ENCODE measurements around the gene RHBDD3.
A peak's percentile ranks its signal among the peaks of the same experiment; 100 is the strongest.
"Not testable (repeated sequence)": the region's sequence is repeated elsewhere in the genome, so short reads cannot be mapped to it uniquely, and the experiment has no call there.

Gene RHBDD3

GRCh38 chr22:29245626-29246385, 22.0 kb downstream of the RHBDD3 start:
- DNase-seq = peak; percentile 52 to 66

GRCh38 chr22:29244785-29245625, 22.8 kb downstream of the RHBDD3 start:
- DNase-seq = no peak

GRCh38 chr22:29243874-29244446, 23.8 kb downstream of the RHBDD3 start:
- DNase-seq = no peak

- not testable (repeated sequence) for DNase-seq
Measured at GRCh38 chr22:29240481-29240880, 27.3 kb downstream of the RHBDD3 start.

GRCh38 chr22:29233277-29233877, 34.4 kb downstream of the RHBDD3 start:
- DNase-seq = no peak

DNA sequence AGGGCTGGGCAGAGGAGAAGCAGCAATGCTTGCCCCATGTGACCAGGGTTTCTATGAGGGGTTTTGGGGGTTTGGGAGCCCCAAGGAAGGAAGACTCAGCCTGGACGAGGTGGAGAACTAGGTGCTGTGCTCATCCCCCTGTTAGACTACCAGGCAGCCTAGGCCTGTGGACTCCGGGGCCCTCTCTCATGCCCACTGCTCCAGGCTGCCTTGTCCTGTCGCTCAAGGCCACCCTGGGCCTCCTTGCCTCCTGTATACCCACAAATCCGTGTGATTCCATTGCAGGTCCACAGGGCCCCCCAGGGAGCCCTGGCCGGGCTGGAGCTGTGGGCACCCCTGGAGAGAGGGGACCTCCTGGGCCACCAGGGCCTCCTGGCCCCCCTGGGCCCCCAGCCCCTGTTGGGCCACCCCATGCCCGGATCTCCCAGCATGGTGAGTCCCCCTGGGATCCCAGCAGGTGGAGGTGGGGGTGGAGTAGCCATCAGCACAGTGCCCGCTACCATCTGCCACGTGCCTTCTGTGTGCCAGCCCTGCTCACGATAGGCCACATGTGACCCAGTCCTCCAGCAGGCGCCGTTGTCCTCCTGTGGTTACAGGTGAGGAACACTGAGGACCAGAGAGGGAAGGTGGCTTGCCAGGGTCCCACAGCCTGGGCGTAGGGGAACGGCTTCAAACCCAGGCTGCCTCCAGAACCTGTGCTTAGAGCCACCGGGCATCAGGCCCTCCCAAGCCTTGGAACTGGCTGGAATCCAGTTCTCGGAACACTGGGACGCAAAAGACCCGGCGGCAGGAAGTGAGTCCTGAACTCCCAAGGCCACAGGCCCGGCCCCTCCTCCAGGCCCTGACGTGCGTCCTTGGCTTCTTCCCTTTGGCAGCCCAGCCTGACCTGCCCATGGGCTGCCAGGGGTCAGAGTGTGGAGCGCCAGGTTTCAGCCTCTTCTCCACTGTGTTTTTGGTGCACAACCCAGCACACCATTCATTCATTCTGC, 35.5 kb downstream of the RHBDD3 start:
- no peak for DNase-seq

- DNase-seq = no peak
Measured at GRCh38 chr22:29230972-29231875, 36.6 kb downstream of the RHBDD3 start.

DNA sequence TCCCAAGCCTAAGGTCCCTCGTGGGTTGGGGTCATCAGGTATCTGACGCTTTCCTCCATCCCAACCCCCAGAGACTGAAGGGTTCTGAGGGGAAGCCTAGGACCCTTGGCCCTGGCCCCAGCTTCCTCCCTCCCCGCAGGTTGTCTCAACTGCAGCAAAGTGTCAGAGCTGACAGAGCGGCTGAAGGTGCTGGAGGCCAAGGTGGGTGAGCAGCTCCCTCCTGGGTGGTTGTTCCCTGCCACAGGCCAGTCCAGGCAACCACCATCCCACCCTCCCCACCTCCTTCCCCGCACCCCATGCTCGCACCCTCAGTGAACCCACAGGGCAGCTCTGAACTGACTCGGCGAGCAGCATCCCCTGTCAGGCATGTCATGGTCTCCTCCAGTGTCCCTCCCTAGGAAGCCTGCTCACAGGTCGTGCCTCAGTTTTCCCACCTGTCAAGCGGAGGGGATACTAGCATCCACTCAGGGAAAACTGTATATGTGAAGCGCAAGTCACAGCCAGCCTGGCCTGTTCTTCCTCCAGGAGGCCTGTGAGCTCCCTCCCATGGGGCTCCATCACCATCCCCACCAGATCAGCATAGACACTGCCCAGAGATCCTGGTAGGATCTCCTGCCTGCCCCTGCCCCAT, 41.3 kb downstream of the RHBDD3 start:
- DNase-seq = no peak

- DNase-seq = no peak
Measured at GRCh38 chr22:29225422-29226090, 42.2 kb downstream of the RHBDD3 start.

DNA sequence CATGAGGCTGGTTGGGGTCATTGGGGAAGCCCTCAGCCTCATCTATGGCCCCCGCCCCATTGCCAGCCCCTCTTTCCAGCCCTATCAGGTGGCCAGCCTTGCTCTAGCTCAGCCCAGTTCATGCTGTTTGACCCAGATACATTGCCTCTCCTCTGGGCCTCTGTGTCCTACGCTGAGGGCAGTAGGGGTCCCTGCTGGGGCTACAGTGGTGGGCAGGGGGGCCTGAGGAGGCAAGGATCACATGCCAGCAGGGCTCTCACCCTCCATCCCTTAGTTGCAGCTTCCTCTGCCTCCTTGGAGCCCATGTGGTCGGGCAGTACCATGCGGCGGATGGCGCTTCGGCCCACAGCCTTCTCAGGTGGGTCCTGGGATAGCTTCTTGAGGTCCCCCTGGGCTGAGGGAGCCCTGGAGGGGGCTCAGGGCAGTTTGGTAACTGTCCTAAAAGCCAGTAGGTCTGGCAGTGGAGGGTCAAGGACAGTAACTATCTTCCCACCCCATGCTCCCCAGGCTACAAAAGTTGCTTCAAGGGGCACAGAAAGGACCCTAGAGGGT, 42.8 kb downstream of the RHBDD3 start:
- DNase-seq = no peak

DNA sequence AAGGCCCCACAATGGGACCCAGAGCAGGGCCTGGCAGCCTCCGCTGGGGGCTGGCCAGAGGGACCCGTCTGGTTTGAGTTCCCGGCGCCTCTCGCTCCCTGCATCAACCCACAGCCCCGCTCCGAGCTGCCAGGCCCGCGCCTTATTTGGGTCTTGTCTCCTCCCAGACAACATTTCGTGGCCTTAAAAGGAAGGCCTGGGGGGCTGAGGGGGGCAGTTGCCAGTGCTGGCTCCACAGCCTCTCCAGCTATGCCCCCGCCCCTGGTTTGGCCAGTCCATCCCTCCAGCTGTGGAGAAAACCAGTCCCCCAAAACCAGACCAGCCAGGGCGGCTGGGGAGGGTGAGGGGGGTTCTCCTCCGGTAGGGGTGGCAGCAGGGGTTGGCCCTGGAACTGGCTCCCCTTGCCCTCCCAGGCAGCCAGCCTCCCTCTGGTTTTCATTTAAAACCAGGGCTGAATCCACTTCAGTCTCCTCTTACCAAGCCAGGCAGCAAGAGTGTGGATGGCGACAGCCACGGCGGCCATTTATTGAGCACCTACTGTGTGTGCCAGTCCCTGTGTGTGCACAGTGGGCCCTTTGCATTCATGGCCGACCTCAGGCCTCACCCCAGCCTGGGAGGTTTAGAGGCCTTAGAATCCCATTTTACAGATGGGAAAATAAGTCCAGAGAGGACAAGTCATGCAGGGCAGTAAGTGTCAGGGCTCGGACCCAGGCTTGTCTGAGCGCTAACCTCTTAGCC, 43.5 kb downstream of the RHBDD3 start:
- DNase-seq = no peak

DNA sequence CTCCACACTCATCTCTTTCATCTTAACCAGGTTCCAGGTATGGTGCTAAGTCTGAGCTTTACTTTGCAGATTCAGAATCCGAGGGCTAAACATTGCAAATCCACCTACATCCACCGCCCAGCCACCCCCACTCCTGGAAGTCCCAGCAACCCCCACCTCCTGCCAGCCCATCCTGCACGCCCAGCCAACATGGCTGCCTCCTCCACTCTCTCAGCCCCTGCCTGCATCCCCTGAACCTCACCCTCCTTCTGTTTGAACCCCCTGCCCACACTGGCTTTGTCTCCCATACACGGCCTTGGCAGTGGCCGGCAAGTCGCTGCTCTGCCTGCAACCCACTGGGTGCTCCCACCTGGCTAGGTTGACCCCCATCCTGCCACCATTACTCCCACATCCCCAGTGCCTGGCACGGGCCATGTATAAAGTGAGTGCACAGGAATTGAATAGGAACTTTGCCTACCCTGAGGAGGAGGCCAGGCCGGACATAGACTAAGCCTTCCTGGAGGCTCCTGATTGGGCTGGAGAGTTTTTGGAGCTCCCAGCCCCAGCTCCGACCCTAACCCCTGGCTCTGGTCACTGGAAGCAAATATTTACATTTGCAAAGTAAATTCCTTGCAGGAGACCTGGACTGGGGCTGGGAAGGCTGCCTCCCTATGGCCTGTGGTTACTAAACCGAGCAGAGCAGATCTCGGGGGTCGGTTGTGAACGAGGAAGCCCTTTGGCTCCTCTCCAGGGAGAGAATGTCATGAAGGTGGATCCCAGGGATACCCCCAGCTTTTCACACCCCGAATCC, 47.7 kb downstream of the RHBDD3 start:
- DNase-seq = no peak

DNA sequence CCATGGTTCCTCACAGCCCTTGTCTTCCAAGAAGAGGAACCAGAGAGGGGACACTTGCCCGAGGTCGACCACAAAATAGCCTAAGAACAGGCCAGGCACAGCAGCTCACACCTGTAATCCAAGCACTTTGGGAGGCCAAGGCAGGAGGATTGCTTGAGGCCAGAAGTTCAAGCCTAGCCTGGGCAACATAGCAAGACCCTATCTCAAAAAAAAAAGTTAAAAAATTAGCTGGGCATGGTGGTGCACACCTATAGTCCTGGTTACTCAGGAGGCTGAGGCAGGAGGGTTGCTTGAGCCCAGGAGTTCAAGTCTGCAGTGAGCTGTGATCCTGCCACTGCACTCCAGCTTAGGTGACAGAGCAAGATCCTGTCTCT, 48.4 kb downstream of the RHBDD3 start:
- not testable (repeated sequence) for DNase-seq

GRCh38 chr22:29218758-29219408, 48.9 kb downstream of the RHBDD3 start:
- no peak for DNase-seq

GRCh38 chr22:29217827-29218757, 49.7 kb downstream of the RHBDD3 start:
- DNase-seq = no peak
